HEK293T (cell line): ENCODE measurements around the gene EDA.
"Not testable (repeated sequence)": the region's sequence is repeated elsewhere in the genome, so short reads cannot be mapped to it uniquely, and the experiment has no call there.

Experiments used
- CTCF ChIA-PET: fragments of 350-600 bp; formaldehyde crosslinking; extraction: SDS; loops from one replicate; lab custom pipeline; 2021; ENCODE audit warnings: antibody characterized with exemption, inconsistent platforms; lab: Yijun Ruan, JAX
- POLR2A ChIA-PET: fragments of 350-600 bp; formaldehyde crosslinking; extraction: SDS; loops from one replicate; lab custom pipeline; 2020; ENCODE audit warnings: antibody characterized with exemption, inconsistent platforms; lab: Yijun Ruan, JAX
- DNase-seq: peaks from one replicate; pipeline ENCODE4 v3.0.0; 2012; ENCODE audit warnings: mixed read lengths; ENCODE audit errors: extremely low spot score
- ARNT ChIP-seq: fragments of 450-650 bp; IDR thresholded peaks from 2 replicates; pipeline ENCODE4 v1.6.1; 2017; ENCODE audit warnings: mild to moderate bottlenecking
- BHLHE40 ChIP-seq: fragments of 450-650 bp; IDR thresholded peaks from 2 replicates; pipeline ENCODE4 v1.6.1; 2016; ENCODE audit warnings: mild to moderate bottlenecking, moderate library complexity, borderline replicate concordance
- CTBP1 ChIP-seq: fragments of 450-650 bp; IDR thresholded peaks from 2 replicates; pipeline ENCODE4 v1.6.1; 2016; ENCODE audit warnings: borderline replicate concordance
- ELF4 ChIP-seq: fragments of 450-650 bp; IDR thresholded peaks from 2 replicates; pipeline ENCODE4 v1.6.1; 2017; ENCODE audit warnings: antibody characterized with exemption
- FOXA1 ChIP-seq: fragments of 450-650 bp; IDR thresholded peaks from 2 replicates; pipeline ENCODE4 v1.6.1; 2016; ENCODE audit warnings: mild to moderate bottlenecking
- FOXK2 ChIP-seq: fragments of 450-650 bp; IDR thresholded peaks from 2 replicates; pipeline ENCODE4 v1.6.1; 2016; ENCODE audit warnings: mild to moderate bottlenecking
- FOXM1 ChIP-seq: fragments of 450-650 bp; IDR thresholded peaks from 2 replicates; pipeline ENCODE4 v1.6.1; 2017; ENCODE audit warnings: mild to moderate bottlenecking, borderline replicate concordance
- HDGF ChIP-seq: fragments of 450-650 bp; IDR thresholded peaks from 2 replicates; pipeline ENCODE4 v1.6.1; 2017; ENCODE audit warnings: antibody characterized with exemption, borderline replicate concordance
- L3MBTL2 ChIP-seq: fragments of 450-650 bp; conservative IDR thresholded peaks from 2 replicates; pipeline ENCODE4 v1.6.1; 2016; ENCODE audit warnings: mild to moderate bottlenecking
- LEF1 ChIP-seq: fragments of 450-650 bp; IDR thresholded peaks from 2 replicates; pipeline ENCODE4 v1.6.1; 2017; ENCODE audit warnings: mild to moderate bottlenecking, borderline replicate concordance
- NFRKB ChIP-seq: fragments of 450-650 bp; IDR thresholded peaks from 2 replicates; pipeline ENCODE4 v1.6.1; 2016; ENCODE audit warnings: mild to moderate bottlenecking, moderate library complexity
- SP1 ChIP-seq: fragments of 450-650 bp; IDR thresholded peaks from 2 replicates; pipeline ENCODE4 v1.6.1; 2017
- SUZ12 ChIP-seq: fragments of 450-650 bp; IDR thresholded peaks from 2 replicates; pipeline ENCODE4 v1.6.1; 2016; ENCODE audit warnings: mild to moderate bottlenecking
- TARDBP ChIP-seq: fragments of 450-650 bp; IDR thresholded peaks from 2 replicates; pipeline ENCODE4 v1.6.1; 2016
- ZNF384 ChIP-seq: fragments of 450-650 bp; IDR thresholded peaks from 2 replicates; pipeline ENCODE4 v1.6.1; 2016
- TF ChIP-seq, protein P1 (sequence below): fragments of 450-650 bp; IDR thresholded peaks from 2 replicates; pipeline ENCODE4 v1.6.1; 2016

Gene EDA

DNA sequence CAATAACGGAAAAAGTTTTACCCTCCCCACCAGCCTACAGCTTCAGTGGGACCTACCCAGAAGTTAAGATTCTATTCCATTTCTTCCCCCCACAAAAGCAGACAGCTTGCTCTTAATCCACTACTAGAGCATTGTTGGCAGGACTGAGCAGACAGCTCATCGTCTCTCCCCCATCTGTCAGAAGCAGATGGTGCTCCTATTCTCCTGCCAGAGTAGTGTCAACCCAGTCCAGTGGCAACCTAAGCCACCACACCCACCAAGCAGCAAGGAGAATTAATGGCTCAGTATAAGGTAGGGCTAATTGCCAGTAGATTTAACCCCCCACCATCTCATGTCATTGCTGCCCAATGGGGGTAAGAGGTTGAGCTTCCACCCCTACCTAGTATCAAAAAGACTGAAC, 371.8 kb downstream of the EDA start:
- no peak for TF ChIP-seq FOXA1
- TF ChIP-seq CTBP1, result no peak
- TF ChIP-seq FOXM1, result no peak
- TF ChIP-seq ELF4, result no peak
- no peak for TF ChIP-seq L3MBTL2
- TF ChIP-seq LEF1, result no peak
- TF ChIP-seq, protein P1, sequence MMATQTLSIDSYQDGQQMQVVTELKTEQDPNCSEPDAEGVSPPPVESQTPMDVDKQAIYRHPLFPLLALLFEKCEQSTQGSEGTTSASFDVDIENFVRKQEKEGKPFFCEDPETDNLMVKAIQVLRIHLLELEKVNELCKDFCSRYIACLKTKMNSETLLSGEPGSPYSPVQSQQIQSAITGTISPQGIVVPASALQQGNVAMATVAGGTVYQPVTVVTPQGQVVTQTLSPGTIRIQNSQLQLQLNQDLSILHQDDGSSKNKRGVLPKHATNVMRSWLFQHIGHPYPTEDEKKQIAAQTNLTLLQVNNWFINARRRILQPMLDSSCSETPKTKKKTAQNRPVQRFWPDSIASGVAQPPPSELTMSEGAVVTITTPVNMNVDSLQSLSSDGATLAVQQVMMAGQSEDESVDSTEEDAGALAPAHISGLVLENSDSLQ, result no peak
- TF ChIP-seq BHLHE40, result no peak
- TF ChIP-seq NFRKB, result no peak
- no peak for TF ChIP-seq TARDBP
- TF ChIP-seq ARNT, result no peak
- no peak for TF ChIP-seq SP1

GRCh38 chrX:69988955-69989394, 373.1 kb downstream of the EDA start:
- CTCF ChIA-PET, result no interaction called here
- DNase-seq, result no peak
- no peak for TF ChIP-seq LEF1
- TF ChIP-seq BHLHE40, result no peak
- TF ChIP-seq NFRKB, result no peak
- TF ChIP-seq ELF4, result no peak
- TF ChIP-seq ZNF384, result no peak
- no peak for TF ChIP-seq SP1
- no peak for TF ChIP-seq FOXK2
- TF ChIP-seq ARNT, result no peak
- TF ChIP-seq CTBP1, result no peak
- no peak for TF ChIP-seq L3MBTL2
- POLR2A ChIA-PET, result no interaction called here

More for the DNA sequence above, 371.8 kb downstream of the EDA start:
- no peak for DNase-seq
- ChIA-PET POLR2A (no interaction called here), CTCF (no interaction called here)

GRCh38 chrX:69991685-69992084, 375.8 kb downstream of the EDA start:
- no peak for TF ChIP-seq ZNF384
- TF ChIP-seq FOXM1, result no peak
- no peak for TF ChIP-seq HDGF
- TF ChIP-seq, protein P1, result no peak
- TF ChIP-seq FOXK2, result no peak
- no peak for TF ChIP-seq TARDBP
- ChIA-PET POLR2A (no interaction called here), CTCF (no interaction called here)
- no peak for DNase-seq

GRCh38 chrX:69993494-69993893, 377.6 kb downstream of the EDA start:
- CTCF ChIA-PET, result no interaction called here
- no peak for TF ChIP-seq FOXK2
- POLR2A ChIA-PET, result no interaction called here
- no peak for DNase-seq

DNA sequence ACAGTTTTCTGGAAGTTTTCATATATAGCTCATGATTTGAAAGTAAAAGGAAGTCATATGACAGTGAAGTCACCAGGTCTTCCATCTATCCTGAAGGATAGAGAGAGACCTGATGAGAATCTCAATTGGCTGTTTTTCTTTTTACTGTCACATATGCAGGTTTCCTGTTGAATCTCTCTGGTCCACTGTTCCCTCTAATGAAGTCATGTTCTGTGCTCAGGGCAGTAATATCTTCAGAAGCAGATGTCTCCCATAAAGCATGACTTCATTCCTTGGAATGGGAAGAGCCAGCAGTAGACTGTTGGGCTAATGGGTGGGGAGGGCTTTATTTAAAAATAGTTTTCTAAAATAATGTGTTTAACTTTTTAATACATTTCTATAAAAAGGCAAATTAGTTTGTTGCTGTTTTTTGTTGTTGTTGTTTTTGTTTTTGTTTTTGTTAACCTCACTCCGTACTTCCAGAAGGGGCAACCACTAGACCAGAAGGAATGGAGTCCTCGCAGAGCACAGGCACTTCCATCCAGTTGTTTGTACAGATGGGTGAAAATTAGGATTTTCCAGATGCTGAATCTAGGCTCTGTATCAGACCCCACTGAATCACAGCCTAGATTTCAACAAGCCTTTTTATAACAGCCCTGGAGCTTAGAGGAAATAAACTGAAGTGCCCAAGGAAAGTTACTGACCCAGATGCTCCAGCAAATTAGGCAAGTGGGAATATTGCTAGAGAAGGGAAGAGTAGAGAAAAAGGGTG, 379.6 kb downstream of the EDA start:
- DNase-seq, result no peak
- POLR2A ChIA-PET, result no interaction called here
- TF ChIP-seq CTBP1, result no peak
- CTCF ChIA-PET, result no interaction called here

- DNase-seq, result no peak
- POLR2A ChIA-PET, result no interaction called here
- CTCF ChIA-PET, result interaction anchor here (1.0 kb wide), 1 partner anchor 101 kb away, joined by 3 read pairs; no protein-coding TSS in a partner anchor
- TF ChIP-seq NFRKB (no peak), LEF1 (no peak), ELF4 (no peak), SUZ12 (no peak), CTBP1 (no peak), FOXK2 (no peak), HDGF (no peak), SP1 (no peak), FOXM1 (no peak), FOXA1 (no peak), ARNT (no peak), BHLHE40 (no peak), ZNF384 (no peak), L3MBTL2 (no peak), TARDBP (no peak)
- TF ChIP-seq, protein P1, result no peak
Observed at GRCh38 chrX:69996113-69996468, 380.2 kb downstream of the EDA start.

DNA sequence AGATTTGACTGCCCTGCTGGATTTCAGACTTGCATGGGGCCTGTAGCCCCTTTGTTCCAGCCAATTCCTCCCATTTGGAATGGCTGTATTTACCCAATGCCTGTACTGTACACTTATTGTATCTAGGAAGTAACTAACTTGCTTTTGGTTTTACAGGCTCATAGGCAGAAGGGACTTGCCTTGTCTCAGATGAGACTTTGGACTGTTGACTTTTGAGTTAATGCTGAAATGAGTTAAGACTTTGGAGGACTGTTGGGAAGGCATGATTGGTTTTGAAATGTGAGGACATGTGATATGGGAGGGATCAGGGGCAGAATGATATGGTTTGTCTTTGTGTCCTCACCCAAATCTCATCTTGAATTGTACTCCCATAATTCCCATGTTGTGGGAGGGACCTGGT, 382.4 kb downstream of the EDA start:
- POLR2A ChIA-PET, CTCF ChIA-PET, DNase-seq: not testable (repeated sequence)
